HCT116 (cell line): ENCODE measurements around the gene SYNGR3. TPM values are rescaled to one million over a fixed set of nuclear protein-coding genes. Genes with fewer than 3 reads are reported as not detected.

Experiments
- ATAC-seq: fragments of 200-7000 bp; cut with Tn5 transposase; 2 replicates; pipeline ENCODE4 v1.9.1; 2020; ENCODE audit warnings: mild to moderate bottlenecking, moderate library complexity
- BruUV-seq: library from RNA; stranded (reverse); fragments of 400-500 nt; replicated peaks from 2 replicates; lab custom pipeline; 2021; lab: Mats Ljungman, UMichigan
- CTCF ChIA-PET: fragments of 300-600 bp; sonication (Branson Sonifier 250); formaldehyde crosslinking; loops from one replicate; lab custom pipeline; 2021; ENCODE audit warnings: antibody characterized with exemption; lab: Charles Lee
- POLR2A ChIA-PET: fragments of 300-600, 350-600 bp; sonication (Branson Sonifier 250); formaldehyde crosslinking; loops from one replicate; lab custom pipeline; 2021; ENCODE audit warnings: antibody characterized with exemption; lab: Charles Lee
- RAD21 ChIA-PET, 2 experiments: fragments of 300-600 bp; sonication (Branson Sonifier 250); formaldehyde crosslinking; loops; one replicate each; lab custom pipeline; 2023; ENCODE audit warnings: low total read pairs in 2 of 2; ENCODE audit not compliant: uncharacterized antibody in 2 of 2, unreplicated experiment in 2 of 2, low non-redundant PET in 1 of 2; lab: Charles Lee
- DNase-seq: peaks from one replicate; pipeline ENCODE4 v3.0.0-alpha.2; 2010; ENCODE audit warnings: low read depth, low spot score
- H2AFZ ChIP-seq: fragments of 200-600 bp; shearing (Covaris generic), sonication (generic); 2 replicates; pipeline ENCODE4 v1.6.1; 2017; ENCODE audit warnings: low read depth, mixed run types, mixed read lengths, antibody characterized with exemption, low read length; ENCODE audit not compliant: poor library complexity, severe bottlenecking
- H3K27ac ChIP-seq: 2 replicates; pipeline ENCODE4 v1.5.1; 2012; ENCODE audit warnings: low read depth, low read length
- H3K27me3 ChIP-seq: fragments of 200-600 bp; sonication (generic); 2 replicates; pipeline ENCODE4 v1.6.1; 2016; ENCODE audit warnings: mixed run types, low read length, mixed read lengths; ENCODE audit not compliant: insufficient read depth
- H3K36me3 ChIP-seq, 2 experiments: fragments of 200-500 bp in 1 of 2; fragments of 200-600 bp in 1 of 2; sonication (Bioruptor generic) in 1 of 2; sonication (generic) in 1 of 2; 2 replicates each; pipeline versions ENCODE4 v1.5.1 to v1.6.1; 2014 to 2016; ENCODE audit warnings: low read length in 2 of 2, inconsistent platforms in 1 of 2, mixed read lengths in 1 of 2, mixed run types in 1 of 2; ENCODE audit not compliant: insufficient read depth in 2 of 2, control insufficient read depth in 1 of 2
- H3K4me1 ChIP-seq, 2 experiments: fragments of 200-600 bp in 1 of 2; sonication (generic) in 1 of 2; 2 replicates each; pipeline versions ENCODE4 v1.5.1 to v1.6.1; 2012 to 2017; ENCODE audit warnings: low read length in 2 of 2, inconsistent platforms in 1 of 2, mild to moderate bottlenecking in 1 of 2, mixed read lengths in 1 of 2, mixed run types in 1 of 2, moderate library complexity in 1 of 2; ENCODE audit not compliant: insufficient read depth in 2 of 2, control insufficient read depth in 1 of 2
- H3K4me2 ChIP-seq: fragments of 200-600 bp; sonication (generic); 2 replicates; pipeline ENCODE4 v1.6.1; 2017; ENCODE audit warnings: mixed run types, low read length, mixed read lengths
- H3K4me3 ChIP-seq, 2 experiments: fragments of 200-600 bp in 1 of 2; sonication (generic) in 1 of 2; replicated peaks in 1 of 2; 2 replicates each; pipeline ENCODE4 v1.5.1; 2011 to 2016; ENCODE audit warnings: low read length in 2 of 2, control low read depth in 1 of 2, low read depth in 1 of 2, mild to moderate bottlenecking in 1 of 2, mixed read lengths in 1 of 2, mixed run types in 1 of 2
- H3K79me2 ChIP-seq: fragments of 200-600 bp; sonication (generic); 2 replicates; pipeline ENCODE4 v1.6.1; 2017; ENCODE audit warnings: mild to moderate bottlenecking, mixed run types, low read length, moderate library complexity, mixed read lengths; ENCODE audit not compliant: insufficient read depth
- H3K9ac ChIP-seq: fragments of 200-600 bp; sonication (generic); 2 replicates; pipeline ENCODE4 v1.6.1; 2016; ENCODE audit warnings: low read length, mixed read lengths
- H3K9me2 ChIP-seq: fragments of 200-600 bp; sonication (generic), shearing (Covaris generic); 2 replicates; pipeline ENCODE4 v1.6.1; 2017; ENCODE audit warnings: mixed run types, mild to moderate bottlenecking, moderate library complexity; ENCODE audit not compliant: insufficient read depth
- H3K9me3 ChIP-seq, 2 experiments: fragments of 200-500 bp in 1 of 2; fragments of 200-600 bp in 1 of 2; sonication (Bioruptor generic) in 1 of 2; sonication (generic) in 1 of 2; 2 replicates each; pipeline ENCODE4 v1.6.1; 2014 to 2017; ENCODE audit warnings: low read length in 2 of 2, mixed read lengths in 2 of 2, inconsistent platforms in 1 of 2, low read depth in 1 of 2, mild to moderate bottlenecking in 1 of 2, mixed run types in 1 of 2, moderate library complexity in 1 of 2; ENCODE audit not compliant: control insufficient read depth in 1 of 2, insufficient read depth in 1 of 2
- H4K20me1 ChIP-seq: fragments of 200-600 bp; sonication (generic), shearing (Covaris generic); 2 replicates; pipeline ENCODE4 v1.6.1; 2017; ENCODE audit warnings: mixed run types, mild to moderate bottlenecking, moderate library complexity; ENCODE audit not compliant: insufficient read depth
- CBX3 ChIP-seq: IDR thresholded peaks from 2 replicates; pipeline ENCODE4 v1.6.1; 2012; ENCODE audit warnings: low read depth
- CEBPB ChIP-seq: IDR thresholded peaks from 2 replicates; pipeline ENCODE4 v1.6.1; 2012; ENCODE audit warnings: low read depth
- EGR1 ChIP-seq: IDR thresholded peaks from 2 replicates; pipeline ENCODE4 v1.6.1; 2012; ENCODE audit warnings: low read depth
- POLR2A ChIP-seq: IDR thresholded peaks from 2 replicates; pipeline ENCODE4 v1.7.0; 2011; ENCODE audit warnings: borderline replicate concordance; ENCODE audit not compliant: insufficient read depth, insufficient read length; ENCODE audit errors: extremely low read depth
- POLR2AphosphoS5 ChIP-seq: IDR thresholded peaks from 2 replicates; pipeline ENCODE4 v1.6.1; 2011; ENCODE audit warnings: mild to moderate bottlenecking, low read depth, low read length, moderate library complexity
- REST ChIP-seq: IDR thresholded peaks from 2 replicates; pipeline ENCODE4 v1.6.1; 2012; ENCODE audit warnings: low read depth
- intact Hi-C: fragments of 100-400 bp; cut with micrococcal nuclease; formaldehyde crosslinking; loops from 2 replicates; pipeline ENCODE4 v1.10.0; 2022
- total RNA-seq: library from RNA; stranded (reverse); gene quantifications from one replicate; pipeline ENCODE4 v1.2.1, GENCODE V29; 2021; ENCODE audit not compliant: unreplicated experiment

The SYNGR3 gene
- total RNA-seq, 1 experiment from 2014 or later = 11.5 TPM

- ATAC-seq (no peak), DNase-seq (no peak)
- Histone ChIP-seq H3K27ac (peak within 1 kb of the TSS; percentile 88), H3K9ac (peak within 1 kb of the TSS; percentile 84), H3K4me1 (peaks cover 49 to 76% of the 10 kb centered on the region in 2 experiments), H3K36me3 (peaks cover 6 to 22% of the 10 kb centered on the region in 2 experiments; a peak in 2 of 4 replicates), H2AFZ (no peak within 1 kb of the TSS), H3K79me2 (peaks cover 20% of the 10 kb centered on the region), H3K9me2 (no peaks in the 10 kb centered on the region), H3K4me3 (peak within 1 kb of the TSS; percentile 60 to 65), H3K9me3 (no peaks in the 10 kb centered on the region), H3K27me3 (no peaks in the 10 kb centered on the region), H3K4me2 (peak within 1 kb of the TSS; percentile 97), H4K20me1 (no peaks in the 10 kb centered on the region)
- TF ChIP-seq CBX3 (no peak), EGR1 (no peak), POLR2AphosphoS5 (no peak), CEBPB (no peak), REST (no peak), POLR2A (no peak)
- RAD21 ChIA-PET = no interaction called here
- intact Hi-C loops = no loop called here
- BruUV-seq = no TSS peak
- CTCF ChIA-PET = no interaction called here
- POLR2A ChIA-PET = interaction anchor here (0.8 to 12.5 kb wide), 3 partner anchors 10 to 21 kb away, joined by 3 to 104 read pairs (median 3); partner anchors contain the start of genes RNF151, RPS2 and TBL3
Measured at GRCh38 chr16:1981398-1981836, 8.4 kb upstream of the SYNGR3 start, which contains the start of gene NOXO1. Gene NOXO1, minus strand, starts transcription at chr16:1981469. Its CDS starts 290 bp downstream, at chr16:1981179.
